T-helper 2 cell treated with Interferon-gamma antibody and Interleukin-4, amounts not matched to agents 100 ng/mL and 5 ng/mL, for 36 hours (primary cell): Measurements from ENCODE around the gene INSRR. TPM values are rescaled to one million over a fixed set of nuclear protein-coding genes. Genes with fewer than 3 reads are reported as not detected.

Experiments
- intact Hi-C: fragments of 100-400 bp; cut with micrococcal nuclease; formaldehyde crosslinking; loops from one replicate; pipeline ENCODE4 v1.15.1; 2023
- total RNA-seq: library from RNA; stranded (reverse); gene quantifications from 2 replicates; pipeline ENCODE4 v1.2.3, GENCODE V29; 2022

Gene INSRR
- total RNA-seq, 1 donor from 2014 or later, result 0.14 TPM

- intact Hi-C loops, result no loop called here
These were observed 22.8 kb downstream of the INSRR start for GRCh38 chr1:156836041-156836654.

GRCh38 chr1:156834322-156834721 lies 24.6 kb downstream of the INSRR start:
- intact Hi-C loops, result no loop called here

DNA sequence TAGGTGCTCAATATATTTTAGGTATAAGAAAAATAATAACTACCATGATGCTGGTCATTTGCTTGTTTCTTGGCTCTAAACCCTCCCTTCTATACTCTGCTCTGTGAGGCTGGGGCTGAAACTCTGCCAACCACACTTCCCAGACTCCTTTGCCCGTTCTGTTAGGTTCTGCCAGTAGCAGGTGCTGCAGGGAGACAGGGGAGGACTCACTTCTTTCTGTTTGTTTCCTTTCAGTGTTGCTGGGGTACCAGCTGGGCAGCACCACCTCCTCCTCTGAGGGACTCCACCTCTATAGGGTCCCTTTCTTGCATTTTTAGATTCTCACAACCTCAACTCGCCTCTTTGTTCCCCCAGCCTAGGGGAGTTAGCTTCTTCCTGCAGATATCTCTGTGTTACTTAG lies 25.3 kb downstream of the INSRR start:
- intact Hi-C loops, result no loop called here

DNA sequence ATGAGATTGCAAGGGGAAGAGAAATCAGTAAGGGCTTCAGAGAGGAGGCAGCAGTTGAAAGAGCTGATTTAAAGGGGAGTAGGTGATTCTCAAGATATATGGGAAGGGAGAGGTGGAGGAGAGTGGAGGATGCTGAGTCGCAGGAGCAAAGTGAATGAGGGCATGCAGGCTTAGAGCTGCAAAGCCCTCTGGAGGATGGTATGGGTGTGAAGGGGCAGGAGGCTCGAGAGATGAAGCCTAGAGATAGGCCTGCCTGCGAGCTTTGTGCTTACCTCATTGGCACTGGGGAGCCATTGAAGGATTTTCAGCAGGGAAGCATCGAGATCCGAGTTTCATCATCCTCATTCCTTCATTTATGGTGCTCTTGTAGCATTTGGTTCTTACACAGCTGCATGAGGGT lies 26.5 kb downstream of the INSRR start:
- intact Hi-C loops, result no loop called here

GRCh38 chr1:156828400-156829124 lies 30.4 kb downstream of the INSRR start:
- intact Hi-C loops, result no loop called here

DNA sequence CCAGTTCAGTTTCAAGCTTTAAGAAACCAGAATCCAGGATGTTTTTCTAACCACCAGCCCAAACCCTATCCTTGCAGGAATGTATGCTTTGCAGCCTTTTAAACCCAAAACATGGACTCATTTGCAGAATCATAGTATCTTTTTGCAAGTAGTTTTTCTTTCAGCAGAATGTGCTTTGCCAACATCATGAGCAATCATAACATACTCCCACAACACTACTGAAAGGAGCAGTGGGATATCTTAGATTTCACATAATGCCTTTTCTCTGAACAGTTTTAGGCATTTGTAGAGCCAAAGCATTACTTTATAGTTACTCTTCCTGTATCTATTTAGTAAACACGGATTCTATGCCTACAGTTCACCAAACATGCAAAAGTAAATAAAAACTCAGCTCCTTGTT lies 32.3 kb downstream of the INSRR start:
- intact Hi-C loops, result no loop called here

DNA sequence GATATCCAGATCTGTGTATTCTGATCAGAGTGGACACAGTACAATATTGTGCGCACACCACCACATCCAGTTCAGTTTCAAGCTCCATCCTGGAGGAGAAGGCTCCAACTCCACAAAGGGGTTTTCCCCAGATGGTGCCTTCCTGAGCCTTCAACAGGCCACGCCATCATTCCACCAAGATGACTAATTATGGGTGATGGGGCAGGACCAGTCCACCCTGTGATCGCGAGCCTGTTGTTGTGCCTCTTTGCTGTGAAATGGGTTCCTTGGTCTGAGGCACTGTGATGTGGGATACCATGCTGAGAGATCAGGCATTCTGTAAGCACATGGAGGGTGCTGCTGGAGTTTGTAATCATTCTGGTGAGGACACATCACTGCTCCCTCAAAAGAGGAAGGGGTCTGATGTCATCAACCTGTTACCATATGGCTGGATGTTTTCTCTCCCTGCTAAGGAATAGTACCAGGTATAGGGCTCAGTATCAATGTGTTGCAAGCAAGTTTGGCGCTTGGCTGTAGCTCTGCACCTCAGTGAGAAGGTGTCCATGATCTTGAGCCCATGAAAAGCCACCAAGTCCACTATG lies 35.6 kb downstream of the INSRR start:
- intact Hi-C loops, result no loop called here

DNA sequence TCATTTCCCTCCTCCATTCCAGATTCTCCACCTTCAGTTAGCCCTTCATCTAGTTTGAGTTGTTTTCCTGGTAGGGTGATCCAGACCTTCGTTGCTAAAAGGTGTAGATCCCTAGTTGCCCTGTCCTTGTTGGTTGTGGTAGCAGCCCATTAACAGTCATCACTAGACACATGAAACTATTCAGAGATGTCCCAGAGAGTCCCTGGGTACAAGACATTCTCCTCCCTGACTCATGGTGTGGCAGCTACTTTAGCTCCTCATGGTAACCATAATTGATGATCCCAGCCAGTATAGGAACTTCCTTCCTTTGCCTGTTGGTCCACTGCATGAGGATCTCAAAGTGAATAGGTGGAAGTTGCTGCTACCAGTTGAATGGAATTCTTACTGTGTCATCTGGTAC lies 36.2 kb downstream of the INSRR start:
- intact Hi-C loops, result no loop called here

GRCh38 chr1:156821801-156822200 lies 37.1 kb downstream of the INSRR start:
- intact Hi-C loops, result no loop called here

GRCh38 chr1:156816561-156817328 lies 42.2 kb downstream of the INSRR start, which contains the start of gene SH2D2A:
SH2D2A (minus strand) TSS chr1:156816848; CDS start chr1:156816708, 140 bp downstream.
- intact Hi-C loops, result loop anchor here (1.0 to 2.0 kb wide), 7 partner anchors 16 to 322 kb away; partner anchors contain the start of genes ETV3, HDGF, ISG20L2 and METTL25B

DNA sequence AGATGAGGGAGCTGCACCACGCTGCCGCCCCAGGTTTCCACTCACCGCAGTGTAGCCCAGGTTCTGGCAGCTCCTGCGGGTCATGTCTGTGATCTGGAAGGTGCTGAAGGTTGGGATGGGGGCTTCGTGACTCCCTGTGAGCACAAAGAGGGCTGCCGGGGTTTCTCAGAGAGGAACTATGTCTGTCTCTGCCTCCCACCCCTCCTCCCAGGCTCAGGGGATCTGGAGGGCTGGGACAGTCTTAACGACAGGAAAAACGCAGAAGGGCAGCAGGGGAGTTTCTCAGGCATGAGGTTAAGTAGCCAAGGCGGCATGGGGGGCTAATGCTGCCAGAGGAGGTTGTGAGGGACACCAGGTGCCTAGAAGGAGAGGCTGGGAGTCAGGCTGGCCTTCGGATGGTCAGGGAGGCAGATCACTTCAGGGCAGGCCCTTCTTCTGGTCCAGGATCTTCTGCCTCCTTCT lies 42.9 kb downstream of the INSRR start:
- intact Hi-C loops, result loop anchor here (1.0 to 2.0 kb wide), 7 partner anchors 15 to 322 kb away; partner anchors contain the start of genes ETV3, HDGF, ISG20L2 and METTL25B

- intact Hi-C loops, result no loop called here
These were observed 43.5 kb downstream of the INSRR start for GRCh38 chr1:156815307-156815826.

DNA sequence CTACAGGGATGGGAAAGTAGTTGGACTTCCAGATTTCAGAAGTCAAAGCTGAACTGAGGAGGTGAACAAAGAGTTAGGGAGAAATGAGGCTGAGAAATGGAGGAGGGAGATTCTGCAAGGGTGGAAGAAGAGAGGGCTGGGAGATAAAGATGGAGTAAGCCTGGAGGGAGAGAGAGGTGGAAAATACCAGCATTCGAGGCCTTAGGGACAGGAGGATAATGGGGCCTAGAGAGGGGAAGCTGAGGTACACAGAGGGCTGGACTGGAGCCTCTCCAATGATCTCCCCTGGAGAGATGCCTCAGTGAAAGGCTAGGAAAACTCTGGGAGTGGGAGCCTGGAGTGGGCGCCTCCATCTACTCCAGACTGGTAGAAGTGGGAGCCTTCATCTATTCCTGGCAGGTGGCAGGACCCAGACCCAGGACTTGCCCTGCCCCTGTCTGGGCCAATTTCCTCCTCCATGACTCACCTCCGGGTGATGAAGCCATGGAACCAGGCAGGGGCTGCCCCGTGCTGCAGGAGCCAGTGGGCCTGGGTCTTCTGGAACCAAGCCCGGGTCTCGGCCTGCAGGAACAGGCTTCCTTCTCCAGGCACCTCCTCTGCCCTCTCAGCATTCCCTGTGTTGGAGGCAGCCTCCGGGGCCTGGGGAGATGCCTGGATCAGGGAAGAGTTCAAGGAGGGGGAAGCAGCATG lies 44.2 kb downstream of the INSRR start:
- intact Hi-C loops, result no loop called here

DNA sequence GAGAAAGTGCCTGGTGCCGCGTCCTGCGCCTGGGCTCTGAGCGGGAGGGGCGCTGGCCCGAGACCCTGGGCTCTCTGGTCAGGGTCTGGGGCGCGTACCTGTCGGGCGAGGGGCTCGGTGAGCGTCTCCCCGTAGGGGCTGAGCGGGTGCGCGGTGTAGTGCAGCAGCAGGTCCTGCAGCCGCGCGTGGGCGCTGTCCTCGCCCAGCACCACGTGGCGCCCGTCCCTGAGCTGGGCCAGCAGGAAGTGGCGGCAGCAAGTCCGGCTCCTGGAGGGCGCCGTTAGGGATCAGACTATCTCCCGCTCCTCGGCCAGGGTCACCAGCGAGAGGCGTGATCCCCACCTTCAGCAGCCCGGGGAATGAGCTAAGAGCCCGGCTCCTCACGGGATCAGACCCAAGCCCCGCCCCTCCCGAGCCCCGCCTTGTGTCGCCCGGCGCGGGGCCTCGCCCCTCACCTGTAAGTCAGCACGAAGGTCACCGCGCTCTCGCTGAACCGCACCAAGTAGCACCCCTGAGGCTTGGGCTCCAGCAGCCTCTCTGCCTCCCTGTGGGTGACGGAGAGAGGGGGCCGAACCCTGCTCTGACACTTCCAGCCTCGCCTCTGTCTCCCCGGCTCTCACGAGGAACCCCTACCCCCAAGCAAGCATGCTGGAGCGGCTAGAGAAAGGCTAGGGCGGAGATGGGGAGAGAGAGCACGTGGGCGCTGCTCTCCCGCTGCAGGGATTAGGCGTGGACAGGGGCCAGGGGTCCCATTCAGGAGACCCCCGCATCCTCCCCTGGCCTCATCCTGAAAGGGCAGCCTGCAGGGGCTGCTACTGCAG lies 45.0 kb downstream of the INSRR start:
- intact Hi-C loops, result no loop called here

DNA sequence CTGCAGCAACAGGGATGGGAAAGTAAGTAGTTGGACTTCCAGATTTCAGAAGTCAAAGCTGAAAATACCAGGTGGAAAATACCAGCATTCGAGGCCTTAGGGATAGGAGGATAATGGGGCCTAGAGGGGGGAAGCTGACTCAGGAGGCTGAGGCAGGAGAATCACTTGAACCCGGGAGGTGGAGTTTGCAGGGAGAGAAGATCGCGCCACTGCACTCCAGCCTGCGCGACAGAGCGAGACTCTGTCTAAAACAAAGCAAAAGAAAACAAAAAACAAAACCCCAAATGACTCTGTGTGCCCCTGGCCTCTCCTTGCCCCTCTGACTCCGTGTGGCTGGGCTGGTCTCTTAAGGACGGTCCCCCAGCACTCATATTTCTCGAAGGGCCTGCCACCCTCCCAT lies 45.6 kb downstream of the INSRR start:
- intact Hi-C loops, result no loop called here

- intact Hi-C loops, result no loop called here
These were observed 46.5 kb downstream of the INSRR start for GRCh38 chr1:156812293-156812990.

GRCh38 chr1:156811168-156811567 lies 47.7 kb downstream of the INSRR start:
- intact Hi-C loops, result no loop called here

DNA sequence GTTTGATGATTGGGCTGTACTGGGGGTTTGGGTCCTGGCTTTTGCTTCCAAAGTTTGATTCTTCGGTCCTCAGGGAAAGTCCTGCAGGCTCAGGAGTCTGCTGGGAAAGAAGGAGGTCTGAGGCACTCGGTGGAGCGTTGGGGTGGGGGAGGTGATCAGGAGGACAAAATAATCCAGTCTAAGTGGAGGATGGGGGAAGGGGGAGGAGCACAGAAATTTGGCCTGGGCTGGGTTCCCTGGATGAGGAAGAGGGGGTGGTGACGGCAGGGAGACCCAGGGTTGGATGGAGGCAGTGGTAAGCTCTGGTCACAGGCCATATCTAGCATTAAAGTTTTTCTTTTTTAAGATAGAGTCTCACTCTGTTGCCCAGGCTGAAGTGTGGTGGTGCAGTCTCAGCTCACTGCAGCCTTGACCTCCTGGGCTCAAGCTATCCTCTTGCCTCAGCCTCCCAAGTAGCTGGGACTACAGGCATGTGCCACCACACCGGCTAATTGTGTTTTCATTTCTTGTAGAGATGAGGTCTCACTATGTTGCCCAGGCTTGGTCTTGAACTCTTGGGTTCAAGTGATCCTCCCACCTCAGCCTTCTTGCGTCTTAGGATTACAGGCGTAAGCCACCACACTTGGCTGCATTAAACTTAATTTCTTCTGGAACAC lies 49.1 kb downstream of the INSRR start:
- intact Hi-C loops, result no loop called here

DNA sequence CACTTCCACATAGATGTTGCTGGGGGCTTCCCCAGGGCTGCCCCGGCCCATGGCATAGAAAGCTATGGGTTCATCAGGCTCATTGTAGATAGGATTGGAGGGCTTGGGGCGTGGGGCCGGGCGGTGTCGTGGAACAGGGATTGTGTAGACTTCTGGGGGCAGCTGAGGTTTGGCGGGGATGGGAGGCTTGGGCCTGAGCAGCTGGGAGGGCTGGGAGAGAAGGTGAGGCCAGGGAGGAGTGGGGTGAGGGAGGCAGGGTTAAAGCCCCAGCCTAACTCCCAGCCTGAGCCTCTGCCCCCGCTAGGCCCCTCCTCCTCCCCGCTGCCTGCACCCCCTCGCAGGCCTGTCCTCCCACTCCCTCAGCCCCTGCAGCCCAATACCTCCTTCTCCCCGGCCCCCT lies 49.6 kb downstream of the INSRR start:
- intact Hi-C loops, result no loop called here
